ENCODE measurements around the gene LRP8.

LRP8 gene

GRCh38 chr1:53323316-53323715 lies 4.6 kb downstream of the LRP8 start:
- Histone ChIP-seq H3K4me2 (ENCODE audit: insufficient read depth, low read length, poor library complexity, severe bottlenecking) (no peak overlapping the region), H3K4ac (ENCODE audit: low read length) (no peak overlapping the region), H2BK5ac (ENCODE audit: low read length) (no peak overlapping the region), H3K14ac (ENCODE audit: low read length) (no peak overlapping the region), H3K27me3 (ENCODE audit: control insufficient read depth in 3 of 3, insufficient read depth in 3 of 3, low read depth in 1 of 3, low read length in 3 of 3) (no peaks in the 10 kb centered on the region), H3K36me3 (replicated peaks in 1 of 2; ENCODE audit: control insufficient read depth in 2 of 2, insufficient read depth in 2 of 2, low read length in 2 of 2) (peaks cover 31 to 72% of the 10 kb centered on the region in 2 donors), H3K9ac (ENCODE audit: low read depth, low read length, poor library complexity) (no peak overlapping the region), H2BK15ac (ENCODE audit: low read length) (no peak overlapping the region), H2AFZ (ENCODE audit: low read length) (no peak overlapping the region), H3K23ac (ENCODE audit: low read depth, low read length, poor library complexity) (peak overlapping the region; percentile 10), H3K4me3 (ENCODE audit: low read length in 2 of 2) (no peak overlapping the region), H4K8ac (ENCODE audit: low read depth, low read length) (no peak overlapping the region), H3K79me1 (ENCODE audit: low read depth, low read length) (peaks cover 6% of the 10 kb centered on the region), H4K91ac (ENCODE audit: low read depth, low read length, poor library complexity) (no peak overlapping the region), H3K9me3 (replicated peaks in 1 of 2; ENCODE audit: control insufficient read depth in 2 of 2, insufficient read depth in 1 of 2, low read depth in 1 of 2, low read length in 2 of 2) (no peaks in the 10 kb centered on the region), H2BK120ac (ENCODE audit: low read depth, low read length) (no peak overlapping the region), H3K4me1 (ENCODE audit: control insufficient read depth in 2 of 2, insufficient read depth in 1 of 2, low read depth in 1 of 2, low read length in 2 of 2) (peaks cover 6 to 9% of the 10 kb centered on the region in 2 donors), H3K27ac (replicated peaks; ENCODE audit: low read length) (no peak overlapping the region), H2BK12ac (ENCODE audit: low read length) (no peak overlapping the region), H2AK5ac (ENCODE audit: low read depth, low read length) (no peak overlapping the region), H3K18ac (ENCODE audit: low read length) (no peak overlapping the region)
- no peak for DNase-seq (ENCODE audit: low spot score)
- WGBS, 2 donors (ENCODE audit: extremely low coverage in 2 of 2, insufficient read length in 2 of 2, insufficient replicate concordance in 1 of 2): no CpG with 5 or more reads among the region's 11 CpGs

- Histone ChIP-seq H2AFZ (ENCODE audit: low read length) (no peak overlapping the region), H2BK5ac (ENCODE audit: low read length) (no peak overlapping the region), H3K4me3 (ENCODE audit: low read length in 2 of 2) (no peak overlapping the region), H4K91ac (ENCODE audit: low read depth, low read length, poor library complexity) (no peak overlapping the region), H3K9me3 (replicated peaks in 1 of 2; ENCODE audit: control insufficient read depth in 2 of 2, insufficient read depth in 1 of 2, low read depth in 1 of 2, low read length in 2 of 2) (no peaks in the 10 kb centered on the region), H2BK12ac (ENCODE audit: low read length) (no peak overlapping the region), H2AK5ac (ENCODE audit: low read depth, low read length) (peak overlapping the region; percentile 28), H2BK120ac (ENCODE audit: low read depth, low read length) (no peak overlapping the region), H3K79me1 (ENCODE audit: low read depth, low read length) (peaks cover 6% of the 10 kb centered on the region), H3K27me3 (ENCODE audit: control insufficient read depth in 3 of 3, insufficient read depth in 3 of 3, low read depth in 1 of 3, low read length in 3 of 3) (no peaks in the 10 kb centered on the region), H3K14ac (ENCODE audit: low read length) (no peak overlapping the region), H2BK15ac (ENCODE audit: low read length) (no peak overlapping the region), H3K4me2 (ENCODE audit: insufficient read depth, low read length, poor library complexity, severe bottlenecking) (no peak overlapping the region), H3K4ac (ENCODE audit: low read length) (no peak overlapping the region), H3K4me1 (ENCODE audit: control insufficient read depth in 2 of 2, insufficient read depth in 1 of 2, low read depth in 1 of 2, low read length in 2 of 2) (peaks cover 7 to 13% of the 10 kb centered on the region in 2 donors), H3K23ac (ENCODE audit: low read depth, low read length, poor library complexity) (no peak overlapping the region), H4K8ac (ENCODE audit: low read depth, low read length) (no peak overlapping the region), H3K36me3 (replicated peaks in 1 of 2; ENCODE audit: control insufficient read depth in 2 of 2, insufficient read depth in 2 of 2, low read length in 2 of 2) (peaks cover 31 to 85% of the 10 kb centered on the region in 2 donors), H3K27ac (replicated peaks; ENCODE audit: low read length) (no peak overlapping the region), H3K18ac (ENCODE audit: low read length) (peak overlapping the region; percentile 40), H3K9ac (ENCODE audit: low read depth, low read length, poor library complexity) (no peak overlapping the region)
- no peak for DNase-seq (ENCODE audit: low spot score)
- WGBS, 2 donors (ENCODE audit: extremely low coverage in 2 of 2, insufficient read length in 2 of 2, insufficient replicate concordance in 1 of 2): no CpG with 5 or more reads among the region's 11 CpGs
Observed at GRCh38 chr1:53321776-53322602, 5.9 kb downstream of the LRP8 start.

- H3K9me3 ChIP-seq (replicated peaks in 1 of 2; ENCODE audit: control insufficient read depth in 2 of 2, insufficient read depth in 1 of 2, low read depth in 1 of 2, low read length in 2 of 2): no peaks in the 10 kb centered on the region
- peak overlapping the region; percentile 40 for H3K18ac ChIP-seq (ENCODE audit: low read length)
- H3K14ac ChIP-seq (ENCODE audit: low read length): no peak overlapping the region
- no peak overlapping the region for H3K9ac ChIP-seq (ENCODE audit: low read depth, low read length, poor library complexity)
- no peak overlapping the region for H2AFZ ChIP-seq (ENCODE audit: low read length)
- peak overlapping the region; percentile 28 for H2AK5ac ChIP-seq (ENCODE audit: low read depth, low read length)
- no peak overlapping the region for H2BK15ac ChIP-seq (ENCODE audit: low read length)
- no peak overlapping the region for H3K4ac ChIP-seq (ENCODE audit: low read length)
- no peak overlapping the region for H4K91ac ChIP-seq (ENCODE audit: low read depth, low read length, poor library complexity)
- DNase-seq (ENCODE audit: low spot score): peak; percentile 32
- H3K4me1 ChIP-seq (ENCODE audit: control insufficient read depth in 2 of 2, insufficient read depth in 1 of 2, low read depth in 1 of 2, low read length in 2 of 2): peaks cover 7 to 19% of the 10 kb centered on the region in 2 donors
- no peak overlapping the region for H3K27ac ChIP-seq (replicated peaks; ENCODE audit: low read length)
- H3K36me3 ChIP-seq (replicated peaks in 1 of 2; ENCODE audit: control insufficient read depth in 2 of 2, insufficient read depth in 2 of 2, low read length in 2 of 2): peaks cover 31 to 85% of the 10 kb centered on the region in 2 donors
- no peak overlapping the region for H2BK5ac ChIP-seq (ENCODE audit: low read length)
- no CpG with 5 or more reads among the region's 5 CpGs for WGBS, 2 donors (ENCODE audit: extremely low coverage in 2 of 2, insufficient read length in 2 of 2, insufficient replicate concordance in 1 of 2)
- H2BK120ac ChIP-seq (ENCODE audit: low read depth, low read length): no peak overlapping the region
- H3K23ac ChIP-seq (ENCODE audit: low read depth, low read length, poor library complexity): no peak overlapping the region
- H3K4me3 ChIP-seq (ENCODE audit: low read length in 2 of 2): no peak overlapping the region
- no peak overlapping the region for H2BK12ac ChIP-seq (ENCODE audit: low read length)
- H4K8ac ChIP-seq (ENCODE audit: low read depth, low read length): no peak overlapping the region
- H3K27me3 ChIP-seq (ENCODE audit: control insufficient read depth in 3 of 3, insufficient read depth in 3 of 3, low read depth in 1 of 3, low read length in 3 of 3): no peaks in the 10 kb centered on the region
- H3K4me2 ChIP-seq (ENCODE audit: insufficient read depth, low read length, poor library complexity, severe bottlenecking): no peak overlapping the region
- peaks cover 6% of the 10 kb centered on the region for H3K79me1 ChIP-seq (ENCODE audit: low read depth, low read length)
Observed at GRCh38 chr1:53321366-53321765, 6.5 kb downstream of the LRP8 start.

- Histone ChIP-seq H3K4ac (ENCODE audit: low read length) (no peak overlapping the region), H3K27ac (replicated peaks; ENCODE audit: low read length) (no peak overlapping the region), H4K91ac (ENCODE audit: low read depth, low read length, poor library complexity) (no peak overlapping the region), H3K4me3 (ENCODE audit: low read length in 2 of 2) (no peak overlapping the region), H4K8ac (ENCODE audit: low read depth, low read length) (no peak overlapping the region), H2BK15ac (ENCODE audit: low read length) (no peak overlapping the region), H3K9ac (ENCODE audit: low read depth, low read length, poor library complexity) (no peak overlapping the region), H3K4me2 (ENCODE audit: insufficient read depth, low read length, poor library complexity, severe bottlenecking) (no peak overlapping the region), H2BK5ac (ENCODE audit: low read length) (no peak overlapping the region), H3K4me1 (ENCODE audit: control insufficient read depth in 2 of 2, insufficient read depth in 1 of 2, low read depth in 1 of 2, low read length in 2 of 2) (peaks cover 4 to 24% of the 10 kb centered on the region in 2 donors), H3K27me3 (ENCODE audit: control insufficient read depth in 3 of 3, insufficient read depth in 3 of 3, low read depth in 1 of 3, low read length in 3 of 3) (no peaks in the 10 kb centered on the region), H2BK120ac (ENCODE audit: low read depth, low read length) (no peak overlapping the region), H2AFZ (ENCODE audit: low read length) (no peak overlapping the region), H3K14ac (ENCODE audit: low read length) (no peak overlapping the region), H3K9me3 (replicated peaks in 1 of 2; ENCODE audit: control insufficient read depth in 2 of 2, insufficient read depth in 1 of 2, low read depth in 1 of 2, low read length in 2 of 2) (no peaks in the 10 kb centered on the region), H2AK5ac (ENCODE audit: low read depth, low read length) (no peak overlapping the region), H3K23ac (ENCODE audit: low read depth, low read length, poor library complexity) (no peak overlapping the region), H3K79me1 (ENCODE audit: low read depth, low read length) (peaks cover 7% of the 10 kb centered on the region), H3K36me3 (replicated peaks in 1 of 2; ENCODE audit: control insufficient read depth in 2 of 2, insufficient read depth in 2 of 2, low read length in 2 of 2) (peaks cover 33 to 87% of the 10 kb centered on the region in 2 donors), H2BK12ac (ENCODE audit: low read length) (no peak overlapping the region), H3K18ac (ENCODE audit: low read length) (no peak overlapping the region)
- WGBS, 2 donors (ENCODE audit: extremely low coverage in 2 of 2, insufficient read length in 2 of 2, insufficient replicate concordance in 1 of 2): no CpG with 5 or more reads among the region's 7 CpGs
- no peak for DNase-seq (ENCODE audit: low spot score)
Observed at GRCh38 chr1:53320646-53321045, 7.2 kb downstream of the LRP8 start.

All from neuronal stem cell (in vitro differentiated cells).